Measurements from ENCODE around the gene ZFPM1. TPM values are rescaled to one million over a fixed set of nuclear protein-coding genes. Genes with fewer than 3 reads are reported as not detected.
"Not testable (repeated sequence)": the region's sequence is repeated elsewhere in the genome, so short reads cannot be mapped to it uniquely, and the experiment has no call there.

Gene ZFPM1
- total RNA-seq, 2 donors from 2014 or later = 1.7 to 2.4 TPM

DNA sequence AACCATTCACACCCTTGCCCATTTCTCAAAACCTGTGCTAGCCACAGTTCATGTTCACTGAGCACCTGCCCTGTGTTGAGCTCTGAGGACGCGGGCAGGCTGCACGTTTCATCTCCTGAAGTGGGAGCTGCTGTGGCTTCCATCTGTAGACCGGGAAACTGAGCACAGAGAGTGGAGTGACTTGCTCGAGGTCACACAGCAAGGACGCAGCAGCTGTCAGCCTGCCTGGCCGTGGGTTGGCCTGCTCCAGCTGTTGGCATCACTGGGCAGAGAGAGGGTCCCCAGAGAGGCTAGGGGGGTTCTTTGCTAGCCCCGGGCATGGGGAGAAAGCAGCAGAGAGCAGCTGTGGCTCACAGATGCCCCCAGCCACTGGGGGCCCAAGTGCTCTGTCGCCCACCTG is 28.8 kb downstream of the ZFPM1 start:
- no peaks in the 10 kb centered on the region for H3K27me3 ChIP-seq
- TF ChIP-seq, protein P1, sequence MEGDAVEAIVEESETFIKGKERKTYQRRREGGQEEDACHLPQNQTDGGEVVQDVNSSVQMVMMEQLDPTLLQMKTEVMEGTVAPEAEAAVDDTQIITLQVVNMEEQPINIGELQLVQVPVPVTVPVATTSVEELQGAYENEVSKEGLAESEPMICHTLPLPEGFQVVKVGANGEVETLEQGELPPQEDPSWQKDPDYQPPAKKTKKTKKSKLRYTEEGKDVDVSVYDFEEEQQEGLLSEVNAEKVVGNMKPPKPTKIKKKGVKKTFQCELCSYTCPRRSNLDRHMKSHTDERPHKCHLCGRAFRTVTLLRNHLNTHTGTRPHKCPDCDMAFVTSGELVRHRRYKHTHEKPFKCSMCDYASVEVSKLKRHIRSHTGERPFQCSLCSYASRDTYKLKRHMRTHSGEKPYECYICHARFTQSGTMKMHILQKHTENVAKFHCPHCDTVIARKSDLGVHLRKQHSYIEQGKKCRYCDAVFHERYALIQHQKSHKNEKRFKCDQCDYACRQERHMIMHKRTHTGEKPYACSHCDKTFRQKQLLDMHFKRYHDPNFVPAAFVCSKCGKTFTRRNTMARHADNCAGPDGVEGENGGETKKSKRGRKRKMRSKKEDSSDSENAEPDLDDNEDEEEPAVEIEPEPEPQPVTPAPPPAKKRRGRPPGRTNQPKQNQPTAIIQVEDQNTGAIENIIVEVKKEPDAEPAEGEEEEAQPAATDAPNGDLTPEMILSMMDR (IDR thresholded peaks at IDR 0.05) = no peak
- H3K9me3 ChIP-seq = no peaks in the 10 kb centered on the region
- H3K27ac ChIP-seq = no peak overlapping the region
- H3K36me3 ChIP-seq = no peaks in the 10 kb centered on the region
- no peak for DNase-seq (ENCODE audit: low spot score)
- no peak overlapping the region for H3K4me3 ChIP-seq
- H3K4me1 ChIP-seq = peaks cover 0 to 37% of the 10 kb centered on the region in 2 donors

DNA sequence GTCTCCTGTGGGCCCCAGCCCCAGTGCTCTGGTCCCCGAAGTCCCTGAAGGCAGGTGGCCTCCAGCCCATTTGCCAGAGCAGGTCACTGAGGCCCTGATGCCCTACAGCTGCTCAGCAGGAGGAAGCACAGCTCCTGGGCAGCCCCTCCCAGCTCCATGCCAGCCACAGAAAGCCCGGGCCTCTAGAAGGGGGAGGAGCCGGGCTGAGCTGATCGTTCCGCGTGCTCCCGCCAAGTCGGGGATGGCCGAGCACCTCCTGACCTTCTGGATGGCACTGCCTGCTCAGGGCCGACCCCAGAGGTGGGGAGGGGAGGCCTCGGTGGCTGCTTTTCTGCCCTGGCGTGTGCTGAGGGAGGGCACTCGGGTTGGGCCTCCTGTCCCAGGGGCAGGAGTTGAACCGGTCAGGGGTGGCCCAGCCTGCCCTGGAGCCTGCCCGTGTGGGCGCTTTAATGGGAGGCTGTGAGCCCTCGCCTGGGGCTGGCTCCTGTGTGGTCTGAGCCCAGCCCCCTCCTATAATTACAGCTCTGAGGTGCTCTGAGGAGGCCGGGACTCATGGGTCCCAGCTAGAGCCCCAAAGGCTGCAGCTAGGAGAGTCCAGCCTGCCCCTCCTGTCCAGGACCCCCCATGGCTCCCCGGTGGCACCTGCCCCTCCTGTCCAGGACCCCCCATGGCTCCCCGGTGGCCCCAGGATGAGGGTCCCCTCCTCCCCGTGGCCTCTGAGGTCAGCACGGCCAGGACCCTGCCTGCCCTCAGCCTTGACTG is 29.7 kb downstream of the ZFPM1 start:
- Histone ChIP-seq H3K27ac (no peak overlapping the region), H3K27me3 (no peaks in the 10 kb centered on the region), H3K36me3 (no peaks in the 10 kb centered on the region), H3K4me3 (no peak overlapping the region), H3K9me3 (no peaks in the 10 kb centered on the region), H3K4me1 (peaks cover 0 to 28% of the 10 kb centered on the region in 2 donors)
- TF ChIP-seq, protein P1 (IDR thresholded peaks at IDR 0.05) = no peak
- DNase-seq (ENCODE audit: low spot score) = no peak

DNA sequence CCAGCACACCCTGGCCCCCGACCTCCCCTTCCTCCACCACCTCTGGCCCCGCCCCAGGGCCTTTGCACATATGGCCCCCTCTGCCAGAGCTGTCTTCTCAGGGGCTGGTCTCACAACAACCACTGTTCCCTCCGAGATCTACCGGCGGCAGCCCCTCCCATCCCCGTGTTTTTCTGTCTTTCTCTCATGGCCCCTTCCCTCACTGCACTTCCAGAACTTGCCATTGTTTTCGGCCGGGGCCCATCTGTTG is 30.2 kb downstream of the ZFPM1 start:
- Histone ChIP-seq H3K4me3 (no peak overlapping the region), H3K27me3 (no peaks in the 10 kb centered on the region), H3K36me3 (no peaks in the 10 kb centered on the region), H3K4me1 (peaks cover 0 to 23% of the 10 kb centered on the region in 2 donors), H3K9me3 (no peaks in the 10 kb centered on the region), H3K27ac (no peak overlapping the region)
- no peak for DNase-seq (ENCODE audit: low spot score)
- TF ChIP-seq, protein P1 (IDR thresholded peaks at IDR 0.05) = no peak

DNA sequence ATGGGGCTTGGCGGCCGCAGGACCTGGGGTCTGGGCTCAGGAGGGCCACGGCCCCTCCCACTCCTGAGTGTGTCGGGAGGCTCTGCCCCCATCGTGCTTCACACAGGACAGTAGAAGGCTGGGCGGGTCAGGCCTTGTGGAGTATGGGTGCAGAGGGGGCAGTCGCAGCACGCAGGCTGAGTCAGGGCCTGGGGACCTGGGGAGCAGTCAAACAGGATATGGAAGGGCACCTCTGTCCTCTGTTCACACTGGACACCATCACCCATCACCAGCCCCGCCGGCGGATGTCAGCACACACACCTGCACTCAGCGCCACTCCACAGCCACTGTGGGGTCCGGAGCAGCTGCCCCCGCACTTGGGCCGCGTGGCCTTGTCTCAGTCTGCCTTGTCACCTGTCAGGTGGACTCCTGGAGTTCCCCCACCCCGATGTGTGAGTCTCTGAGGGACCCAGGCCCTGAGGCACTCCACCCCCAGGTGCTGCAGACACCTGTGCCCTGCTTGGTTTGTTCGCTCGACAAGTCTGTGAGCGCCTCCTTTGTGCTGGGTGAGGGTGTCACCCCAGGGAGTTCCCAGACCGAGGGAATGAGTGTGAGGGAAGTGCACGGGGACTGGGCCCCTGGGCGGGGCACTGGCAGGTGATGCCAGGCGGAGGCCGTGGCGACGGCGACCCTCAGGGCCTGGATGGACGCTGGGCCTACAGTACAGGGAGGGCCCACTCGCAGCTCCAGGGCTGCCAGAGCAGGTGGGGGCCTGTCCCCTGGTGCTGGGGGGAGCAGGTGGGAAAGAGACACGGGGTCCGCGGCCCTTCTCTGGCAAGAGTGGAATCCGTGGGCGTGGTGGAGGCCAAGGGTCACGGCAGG is 31.7 kb downstream of the ZFPM1 start:
- no peak for DNase-seq (ENCODE audit: low spot score)
- peaks cover 0 to 9% of the 10 kb centered on the region in 2 donors for H3K4me1 ChIP-seq
- H3K9me3 ChIP-seq = no peaks in the 10 kb centered on the region
- H3K27me3 ChIP-seq = no peaks in the 10 kb centered on the region
- H3K4me3 ChIP-seq = no peak overlapping the region
- no peaks in the 10 kb centered on the region for H3K36me3 ChIP-seq
- TF ChIP-seq, protein P1 (IDR thresholded peaks at IDR 0.05) = no peak
- no peak overlapping the region for H3K27ac ChIP-seq

DNA sequence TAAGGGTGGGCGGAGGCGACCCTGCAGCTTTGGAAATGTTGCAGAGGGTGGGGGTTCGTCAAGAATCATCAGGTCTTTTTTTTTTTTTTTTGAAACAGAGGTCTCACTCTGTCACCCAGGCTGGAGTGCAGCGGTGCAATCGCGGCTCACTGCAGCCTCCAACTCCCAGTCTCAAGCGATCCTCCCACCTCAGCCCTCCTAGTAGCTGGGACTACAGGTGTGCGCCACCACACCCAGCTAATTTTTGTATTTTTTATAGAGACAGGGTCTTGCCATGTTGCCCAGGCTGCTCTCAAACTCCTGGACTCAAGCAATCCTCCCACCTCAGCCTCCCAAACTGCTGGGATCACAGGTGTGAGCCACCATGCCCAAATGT is 32.3 kb downstream of the ZFPM1 start:
- H3K9me3 ChIP-seq; H3K36me3 ChIP-seq; DNase-seq (ENCODE audit: low spot score); H3K4me3 ChIP-seq; H3K4me1 ChIP-seq; H3K27me3 ChIP-seq; H3K27ac ChIP-seq: not testable (repeated sequence)

DNA sequence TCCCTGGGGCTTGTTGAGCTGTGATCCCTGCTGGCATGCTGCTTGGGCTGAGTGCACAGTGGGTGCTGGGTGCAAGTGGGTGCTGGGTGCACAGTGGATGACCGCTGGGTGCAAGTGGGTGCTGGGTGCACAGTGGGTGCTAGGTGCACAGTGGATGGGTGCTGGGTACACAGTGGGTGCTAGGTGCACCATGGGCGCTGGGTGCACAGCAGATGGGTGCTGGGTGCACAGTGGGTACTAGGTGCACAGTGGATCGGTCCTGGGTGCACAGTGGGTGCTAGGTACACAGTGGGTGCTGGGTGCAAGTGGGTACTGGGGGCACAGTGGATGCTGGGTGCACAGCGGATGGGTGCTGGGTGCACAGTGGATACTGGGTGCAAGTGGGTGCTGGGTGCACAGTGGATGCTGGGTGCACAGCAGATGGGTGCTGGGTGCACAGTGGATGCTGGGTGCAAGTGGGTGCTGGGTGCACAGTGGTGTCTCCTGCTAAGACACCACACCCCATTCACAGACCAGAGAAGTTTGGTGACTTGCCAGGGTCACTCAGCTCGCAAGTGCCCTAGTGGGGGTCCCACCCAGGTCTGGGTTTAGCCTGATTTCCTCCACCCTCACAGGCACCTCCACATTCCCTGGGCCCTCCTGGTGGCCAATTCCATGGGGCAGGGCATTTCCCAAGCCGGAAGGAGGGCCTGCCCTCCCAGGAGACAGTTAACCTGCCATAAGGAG is 33.5 kb downstream of the ZFPM1 start:
- no peak for DNase-seq (ENCODE audit: low spot score)
- Histone ChIP-seq H3K4me1 (no peaks in the 10 kb centered on the region), H3K9me3 (no peaks in the 10 kb centered on the region), H3K27ac (no peak overlapping the region), H3K4me3 (no peak overlapping the region), H3K36me3 (no peaks in the 10 kb centered on the region), H3K27me3 (no peaks in the 10 kb centered on the region)
- TF ChIP-seq, protein P1 (IDR thresholded peaks at IDR 0.05) = no peak
